NCI-H460 (cell line): ENCODE results near the gene MED12L. TPM values are rescaled to one million over a fixed set of nuclear protein-coding genes. Genes with fewer than 3 reads are reported as not detected.

ENCODE experiments used
- DNase-seq: peaks from one replicate; pipeline ENCODE4 v3.0.0-alpha.2; 2016; ENCODE audit warnings: low read depth; ENCODE audit errors: extremely low read depth
- total RNA-seq: library from RNA; depleted of rRNA; stranded (reverse); fragments of >200 nt; shearing (Covaris generic); gene quantifications from 2 replicates; pipeline ENCODE4 v1.2.3, GENCODE V29; 2014

Gene MED12L
- total RNA-seq, 1 experiment from 2014 or later: 0.54 TPM

DNA sequence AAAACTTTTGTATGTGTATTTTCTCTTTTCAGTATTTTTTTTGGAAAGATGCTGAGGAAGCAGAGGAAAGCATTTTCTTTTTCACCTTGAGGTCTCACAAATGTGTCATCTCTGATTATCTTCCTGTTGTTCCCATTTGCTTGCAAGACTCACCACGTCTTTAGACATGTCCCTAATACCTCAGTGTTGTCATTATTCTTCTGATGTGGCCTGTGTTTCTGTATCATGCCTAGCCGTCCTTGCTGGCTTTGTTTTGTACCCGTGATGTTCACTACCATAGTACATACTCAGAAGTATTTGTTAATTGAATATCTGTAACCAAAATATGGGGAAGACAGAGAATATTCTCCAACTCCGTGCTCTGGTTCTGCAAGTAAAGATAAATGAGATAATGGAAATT is 197.9 kb downstream of the MED12L start:
- DNase-seq: no peak

DNA sequence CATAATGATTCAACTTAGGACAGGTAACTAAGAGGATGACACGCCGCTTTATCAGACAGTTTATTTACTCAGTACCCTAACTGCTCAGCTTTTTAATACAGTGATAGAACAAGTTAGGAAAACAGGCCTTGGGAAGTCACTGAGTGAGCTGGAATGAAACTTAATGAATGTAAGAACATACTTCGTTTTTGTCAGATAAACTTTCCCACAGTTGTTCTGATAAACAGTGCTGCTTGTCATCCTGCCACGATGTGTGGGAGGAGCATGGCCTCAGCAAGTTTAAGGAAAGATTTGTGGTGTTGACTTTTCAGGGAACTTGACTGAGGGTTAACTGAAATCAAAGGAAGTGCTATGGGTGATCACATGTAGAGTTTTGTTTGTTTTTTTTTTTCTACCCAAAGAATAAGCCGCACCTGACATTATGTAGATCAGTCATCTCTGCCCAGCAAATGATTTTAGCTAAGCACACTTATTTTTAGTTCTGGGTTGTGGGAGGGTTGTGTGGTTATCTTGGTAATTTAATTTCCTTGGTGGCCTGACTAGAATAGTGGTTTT is 198.5 kb downstream of the MED12L start:
- no peak for DNase-seq

DNA sequence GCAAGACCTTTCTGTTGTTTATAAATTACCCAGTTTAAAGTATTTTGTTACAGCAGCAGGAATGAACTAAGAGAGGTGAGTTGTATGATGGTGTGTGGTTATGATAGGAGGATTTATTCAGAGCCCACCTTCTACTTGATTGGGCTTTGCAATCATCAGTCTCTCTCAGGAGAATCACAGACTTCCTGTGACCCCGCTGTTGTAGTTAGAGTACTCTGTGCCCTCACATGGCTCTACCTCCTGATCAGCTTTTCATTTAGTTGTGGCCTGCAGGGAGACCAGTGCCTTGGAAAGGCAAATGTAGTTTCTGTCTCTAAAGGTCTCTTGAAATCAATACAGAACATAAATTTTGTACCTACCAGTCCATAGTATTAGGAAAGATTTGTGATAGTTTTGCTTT is 200.5 kb downstream of the MED12L start:
- DNase-seq: no peak

DNA sequence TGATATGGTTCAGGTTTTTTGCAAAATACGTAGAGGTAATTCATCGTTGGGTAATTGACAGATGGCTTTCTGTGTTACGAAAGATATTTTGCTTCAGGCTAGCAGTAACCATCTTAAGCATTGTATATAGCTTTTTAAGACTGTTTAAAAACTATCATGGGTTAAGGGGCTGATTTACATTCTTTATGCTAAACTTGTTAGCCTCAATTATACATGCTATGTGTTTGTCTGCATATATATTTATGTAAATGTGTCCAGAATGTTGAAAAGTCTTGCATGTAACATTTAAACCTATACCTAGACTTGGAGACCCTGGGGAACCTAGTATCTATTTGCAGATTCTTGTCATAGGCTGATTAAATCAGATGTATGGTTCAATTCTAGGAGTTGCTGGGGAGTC is 204.0 kb downstream of the MED12L start:
- no peak for DNase-seq

DNA sequence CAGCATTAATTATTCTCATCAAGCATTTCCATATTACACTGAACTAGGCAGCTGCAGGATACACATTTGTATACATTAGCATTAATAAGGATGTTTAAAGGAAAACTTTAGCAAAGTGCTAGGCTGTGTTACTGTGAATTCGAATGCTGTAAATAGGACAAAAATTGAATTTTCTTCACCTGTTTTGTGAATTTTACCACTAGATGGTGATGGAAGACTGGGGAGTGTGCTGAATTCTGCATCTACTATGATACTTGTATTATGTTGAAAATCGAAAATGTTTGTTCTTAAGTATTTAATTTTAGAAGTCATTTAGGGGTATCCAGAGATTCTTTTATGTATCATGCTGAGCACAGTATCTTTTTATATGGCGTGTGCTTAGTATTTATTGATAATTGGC is 205.2 kb downstream of the MED12L start:
- DNase-seq: peak; percentile 14

DNA sequence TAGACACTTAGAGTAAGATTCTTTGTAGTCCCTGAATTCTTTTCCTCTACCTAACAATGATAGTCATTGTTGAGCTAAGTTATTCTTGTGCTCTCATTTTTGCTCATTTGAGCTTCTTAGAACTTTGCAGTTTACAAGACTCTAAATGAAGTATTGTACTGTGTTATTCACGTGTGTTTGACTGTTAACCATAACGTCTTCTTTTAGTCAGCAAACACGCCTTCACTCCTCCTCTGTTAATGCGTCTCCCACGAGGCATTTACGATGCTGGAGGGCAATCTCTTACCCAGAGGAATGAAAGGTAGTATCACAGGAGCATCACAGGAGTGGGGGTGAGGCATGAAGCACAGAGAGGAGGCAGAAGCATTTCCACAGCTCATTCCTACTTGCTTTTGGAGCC is 207.7 kb downstream of the MED12L start:
- DNase-seq: no peak

DNA sequence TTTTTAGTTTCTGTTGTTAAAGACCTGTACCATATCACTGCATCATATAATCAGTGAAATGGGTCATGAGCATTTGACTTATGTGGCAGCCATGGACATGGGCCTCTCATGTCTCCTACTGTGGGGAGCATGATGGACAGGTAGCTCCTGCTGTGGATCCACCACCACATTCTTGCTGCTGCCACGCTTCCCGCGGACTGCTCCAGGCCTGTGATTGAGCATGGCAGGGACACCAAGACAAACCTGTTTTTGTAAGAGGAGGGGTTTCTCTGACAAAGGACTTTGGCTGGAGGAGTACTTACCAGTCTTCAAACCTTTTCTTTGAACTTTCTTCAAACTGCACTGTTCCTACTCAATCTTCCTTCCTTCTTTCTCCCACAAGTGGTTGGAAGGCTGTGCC is 210.8 kb downstream of the MED12L start:
- DNase-seq: no peak

DNA sequence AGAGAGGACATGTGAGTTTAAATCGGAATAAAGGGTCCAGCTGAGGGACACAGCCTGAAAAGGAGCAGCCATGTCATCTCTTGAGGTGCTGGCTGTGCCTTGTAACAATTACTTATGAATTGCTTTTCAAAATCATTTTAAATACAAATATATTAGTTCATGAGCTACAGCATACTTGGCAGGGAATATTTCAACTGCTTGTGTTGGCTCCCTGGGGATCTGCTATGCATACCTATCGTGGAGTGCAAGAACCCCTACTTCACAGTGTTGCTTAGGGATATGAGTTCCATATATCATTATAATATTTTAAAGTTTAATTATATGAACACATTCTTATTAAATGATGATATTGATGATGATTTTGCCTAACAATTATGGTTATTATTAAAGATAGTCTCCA is 212.0 kb downstream of the MED12L start:
- DNase-seq: no peak

DNA sequence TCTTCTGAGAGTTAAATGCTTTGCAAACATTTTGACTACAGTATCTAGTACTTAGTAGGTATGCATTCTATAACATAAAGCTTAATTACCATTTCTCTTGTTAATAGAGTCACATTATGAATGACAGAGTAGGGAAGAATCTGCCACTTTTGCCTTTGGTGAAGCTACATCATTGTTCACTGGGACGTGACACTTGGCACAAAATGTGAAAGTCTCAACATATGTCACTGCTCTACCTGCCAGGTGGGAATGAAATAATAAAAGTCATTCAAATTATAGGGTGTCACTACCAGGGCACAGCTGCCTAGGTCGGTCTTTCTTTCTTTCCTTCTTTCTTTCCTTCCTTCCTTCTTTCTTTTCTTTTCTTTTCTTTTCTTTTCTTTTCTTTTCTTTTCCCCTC is 213.5 kb downstream of the MED12L start:
- no peak for DNase-seq

DNA sequence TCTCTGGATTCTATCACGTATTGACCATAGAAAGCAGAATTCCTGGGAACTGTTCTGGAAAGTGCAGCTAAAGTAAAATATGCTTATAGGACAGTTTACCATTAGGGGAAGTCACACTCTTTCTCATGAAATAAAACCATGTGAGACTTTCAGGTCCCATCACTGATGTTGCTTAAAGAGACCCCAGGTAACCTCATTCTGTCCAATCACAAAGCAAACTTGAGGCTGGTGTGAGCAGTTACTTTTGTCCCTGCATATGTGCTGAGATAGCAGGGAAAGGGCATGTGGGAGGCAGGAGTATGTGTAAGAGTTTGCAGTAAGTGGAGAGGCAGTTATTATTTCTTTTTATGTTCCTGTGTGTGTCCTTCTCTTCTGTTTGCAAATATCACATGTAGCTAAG is 215.1 kb downstream of the MED12L start:
- no peak for DNase-seq

DNA sequence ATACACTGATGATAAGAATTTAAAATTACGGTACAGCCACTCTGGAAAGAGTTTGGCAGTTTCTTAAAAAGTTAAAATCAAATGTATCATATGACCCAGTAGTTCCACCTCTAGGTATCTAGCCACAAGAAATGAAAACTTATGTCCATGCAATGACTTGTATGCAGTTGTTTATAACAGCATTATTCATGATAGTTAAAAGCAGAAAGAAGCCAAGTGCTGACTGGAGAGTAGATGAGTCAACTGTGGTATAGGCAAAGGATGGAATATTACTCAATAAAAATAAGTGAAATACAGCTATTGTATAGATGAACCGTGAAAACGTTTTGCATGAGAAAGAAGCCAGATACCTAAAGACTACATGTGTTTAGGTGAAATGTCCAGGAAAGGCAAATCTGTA is 216.3 kb downstream of the MED12L start:
- no peak for DNase-seq

DNA sequence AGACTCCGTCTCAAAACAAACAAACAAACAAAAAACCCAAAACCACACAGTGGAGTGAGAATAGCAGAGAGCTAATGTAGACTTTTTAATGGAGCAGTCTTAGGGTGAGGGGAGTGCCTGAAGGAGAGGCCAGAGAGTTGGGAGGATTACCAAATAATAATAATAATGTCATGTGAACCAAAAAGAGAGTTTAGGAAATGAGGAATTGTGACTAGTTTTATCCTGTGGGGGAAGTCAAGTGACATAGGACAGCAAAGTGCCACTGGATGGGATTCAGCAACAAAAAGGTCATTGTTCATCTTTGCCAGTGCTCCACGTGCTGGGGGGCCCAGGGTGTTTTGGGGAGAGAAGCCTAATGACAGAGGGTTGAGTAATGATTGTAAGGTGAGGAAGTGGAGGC is 218.3 kb downstream of the MED12L start:
- DNase-seq: no peak

DNA sequence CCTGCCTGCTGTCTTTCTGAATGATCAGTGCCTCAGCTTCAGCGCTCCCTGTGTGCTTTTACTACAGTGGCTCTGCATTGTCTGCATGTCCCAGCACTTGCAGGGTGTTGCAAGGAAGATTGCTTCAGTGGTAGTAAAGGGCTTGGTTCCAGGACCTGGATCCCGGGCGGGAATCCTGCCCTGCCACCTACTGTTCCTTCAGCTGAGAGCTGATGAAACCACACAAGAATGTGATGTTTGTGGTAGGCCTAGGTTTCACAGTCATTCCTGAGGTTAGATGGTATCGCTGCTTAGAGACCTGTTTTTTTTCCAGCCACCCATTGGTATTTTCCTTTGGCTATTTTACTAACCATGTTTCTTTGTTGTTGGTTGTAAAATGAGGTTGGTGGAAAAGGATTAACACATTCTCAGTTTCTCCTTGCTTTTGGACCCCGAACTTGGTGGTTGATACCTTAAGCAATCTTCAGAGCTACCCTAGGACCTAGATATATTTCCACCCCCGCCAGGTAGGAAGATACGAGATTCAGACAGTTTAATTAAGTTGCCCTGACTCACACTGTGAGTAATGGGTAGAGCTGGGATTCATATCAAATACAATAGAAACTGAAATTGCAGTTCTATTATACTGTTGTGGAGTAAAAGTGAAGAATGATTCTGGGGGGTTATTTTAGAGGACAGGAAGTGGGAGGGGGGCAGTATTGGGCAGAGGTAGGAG is 219.8 kb downstream of the MED12L start:
- peak; percentile 40 for DNase-seq

DNA sequence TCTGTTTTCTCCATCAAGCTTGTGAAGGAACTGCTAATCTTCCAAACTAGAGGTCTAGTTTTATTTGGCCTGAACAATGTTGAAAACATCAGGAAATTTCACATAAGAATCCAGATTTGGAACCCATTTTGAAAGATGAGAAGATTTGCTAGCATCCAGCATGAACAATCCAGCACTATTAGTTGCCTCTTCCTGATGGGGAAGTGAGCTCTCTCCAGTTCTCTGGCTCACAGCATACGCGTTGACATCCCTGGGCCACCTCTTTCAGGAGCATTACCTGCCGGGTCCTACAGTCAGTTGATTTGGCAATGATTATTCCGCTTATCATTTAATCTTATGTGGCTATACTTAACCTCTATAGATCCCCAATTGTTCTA is 220.3 kb downstream of the MED12L start:
- DNase-seq: no peak

DNA sequence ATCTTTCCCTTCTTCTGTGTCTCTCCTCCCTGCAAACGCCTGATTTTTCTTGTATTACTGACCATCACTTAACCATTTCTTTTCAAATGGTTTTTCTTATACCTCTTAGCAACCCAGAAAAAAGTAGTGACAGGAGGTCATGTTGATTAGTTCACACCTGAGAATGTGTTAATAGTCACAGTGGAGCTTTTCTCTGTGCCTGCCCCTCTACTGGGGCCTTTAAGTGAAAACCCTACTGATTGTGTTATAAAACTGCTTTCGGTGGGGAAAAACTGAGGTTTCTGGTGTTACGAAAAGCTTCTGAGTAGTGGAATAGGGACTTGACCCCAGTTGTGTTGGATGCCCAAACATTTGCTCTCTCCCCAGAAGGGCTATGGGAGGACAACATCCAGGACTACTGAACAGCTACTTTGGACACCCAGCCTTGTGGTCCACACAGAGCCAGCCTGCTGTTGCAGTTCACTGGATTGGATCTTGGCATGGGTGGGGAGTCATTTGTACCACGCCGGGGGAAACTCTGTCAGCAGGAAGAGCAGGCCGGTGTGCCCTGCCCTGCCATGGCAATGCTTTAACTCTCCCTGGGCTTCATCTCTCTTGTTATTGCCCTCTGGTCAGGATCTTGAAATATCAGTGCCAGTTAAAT is 220.8 kb downstream of the MED12L start:
- DNase-seq: no peak

DNA sequence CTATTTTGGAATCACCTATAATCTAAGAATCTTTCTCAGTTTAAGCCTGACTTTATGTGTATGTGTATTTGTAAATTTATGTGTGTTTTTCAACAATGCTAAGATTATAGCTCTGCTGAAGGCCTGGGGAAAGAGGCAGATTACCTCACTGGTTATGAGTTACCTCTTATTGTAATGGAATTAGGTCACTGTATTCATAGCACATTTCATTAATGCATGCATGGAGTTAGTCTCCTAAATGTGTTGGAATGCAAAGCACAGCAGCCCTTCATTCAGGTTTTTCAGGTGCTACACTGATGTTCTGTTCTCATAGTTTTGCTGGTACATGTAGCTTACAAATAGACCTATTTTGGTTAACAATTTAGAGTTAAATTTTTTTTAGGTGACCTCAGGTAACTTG is 221.7 kb downstream of the MED12L start:
- no peak for DNase-seq

DNA sequence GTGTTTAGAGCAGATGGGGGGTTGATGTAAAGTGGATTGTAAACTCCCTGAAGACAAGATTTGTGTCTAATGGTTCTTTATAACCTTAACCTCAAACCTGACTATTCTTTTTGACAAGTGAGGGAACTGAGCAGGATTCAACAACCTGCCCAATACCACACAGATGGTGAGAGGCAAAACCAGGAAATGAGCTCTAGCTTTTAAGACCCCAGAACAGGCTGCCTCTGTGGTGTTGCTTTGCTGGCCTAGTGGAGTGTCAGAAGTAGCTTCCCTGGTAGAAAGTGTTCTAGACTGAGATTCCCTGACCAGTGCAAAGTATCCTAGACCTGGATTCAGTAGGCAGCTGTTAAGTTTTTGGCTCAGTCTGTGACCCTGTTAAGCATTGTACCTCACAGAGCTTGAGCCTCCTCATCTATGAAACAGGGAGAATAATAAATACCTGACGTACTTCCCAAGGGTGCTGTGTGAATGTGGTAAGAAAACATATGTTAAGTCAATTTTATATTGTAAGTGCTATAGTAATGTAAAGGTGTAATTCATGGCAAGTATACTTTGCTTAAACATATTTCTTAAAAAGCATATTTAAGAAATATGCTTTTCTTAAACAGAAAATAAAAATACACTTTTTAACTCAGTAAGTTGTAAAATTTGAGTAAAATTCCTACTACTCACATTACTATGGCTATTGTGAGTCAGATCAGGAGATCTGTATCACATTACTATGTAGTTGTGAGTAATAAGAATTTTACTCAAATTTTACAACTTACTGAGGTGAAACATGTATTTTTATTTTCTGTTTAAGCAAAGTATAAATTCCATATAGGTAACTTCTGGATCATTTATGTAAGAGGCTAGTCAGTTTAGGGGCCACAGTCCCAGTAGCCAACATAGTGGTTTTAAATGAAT is 222.4 kb downstream of the MED12L start:
- no peak for DNase-seq

DNA sequence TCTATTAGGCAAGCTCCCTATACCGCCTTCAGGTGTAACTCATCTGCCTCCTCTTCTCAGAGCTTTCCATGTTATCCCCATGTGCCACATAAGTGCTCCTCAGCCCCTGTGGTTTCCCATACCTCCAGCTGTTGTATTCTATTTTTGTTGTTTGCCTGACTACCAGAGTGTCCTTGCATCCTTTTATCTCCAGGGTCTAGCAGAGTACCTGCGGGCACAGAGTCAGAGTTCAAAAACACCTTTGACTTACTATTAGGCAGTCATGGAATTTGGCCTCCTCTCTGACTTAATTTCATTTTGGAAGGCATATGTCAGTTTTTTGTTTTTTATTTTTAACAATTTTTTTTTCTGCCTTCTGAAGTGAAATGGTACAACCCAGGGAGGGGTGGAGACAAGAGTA is 224.1 kb downstream of the MED12L start:
- DNase-seq: no peak

DNA sequence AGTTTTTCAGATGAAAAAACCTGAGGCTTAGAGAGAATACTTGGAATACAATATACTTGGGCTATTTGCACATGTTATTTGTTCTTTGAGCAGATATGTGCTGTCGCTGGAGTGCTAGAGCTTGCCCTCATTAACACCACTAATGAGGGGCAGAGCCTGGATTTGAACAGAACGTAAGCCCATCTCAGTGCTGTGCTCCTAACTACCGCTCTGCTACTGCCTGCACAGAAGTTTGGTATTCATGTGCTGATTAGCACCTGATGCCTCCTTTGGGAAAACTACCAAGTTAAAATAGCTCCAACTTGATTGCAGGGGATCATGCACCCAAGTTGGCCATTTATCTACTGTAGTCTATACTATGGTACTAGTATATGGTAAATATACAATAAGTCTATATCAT is 227.5 kb downstream of the MED12L start:
- no peak for DNase-seq

DNA sequence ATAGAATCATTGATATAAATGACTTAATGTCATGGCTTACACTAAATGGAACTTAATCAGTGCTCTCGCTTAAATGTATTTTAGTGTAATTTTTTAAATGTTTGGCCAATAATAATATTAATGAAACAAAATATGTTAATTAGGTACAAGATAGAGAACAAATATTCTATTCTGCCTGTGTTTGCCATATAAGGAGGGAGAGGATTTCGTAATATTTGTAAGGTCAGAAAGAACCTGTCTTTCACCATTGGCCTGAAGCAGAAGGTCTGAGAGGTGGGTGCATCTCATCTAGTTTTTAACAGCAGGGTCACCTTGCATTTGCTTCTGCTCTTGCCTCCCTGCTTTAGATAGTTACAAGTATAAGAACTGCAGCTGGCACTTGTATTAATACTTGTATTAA is 228.7 kb downstream of the MED12L start:
- no peak for DNase-seq

DNA sequence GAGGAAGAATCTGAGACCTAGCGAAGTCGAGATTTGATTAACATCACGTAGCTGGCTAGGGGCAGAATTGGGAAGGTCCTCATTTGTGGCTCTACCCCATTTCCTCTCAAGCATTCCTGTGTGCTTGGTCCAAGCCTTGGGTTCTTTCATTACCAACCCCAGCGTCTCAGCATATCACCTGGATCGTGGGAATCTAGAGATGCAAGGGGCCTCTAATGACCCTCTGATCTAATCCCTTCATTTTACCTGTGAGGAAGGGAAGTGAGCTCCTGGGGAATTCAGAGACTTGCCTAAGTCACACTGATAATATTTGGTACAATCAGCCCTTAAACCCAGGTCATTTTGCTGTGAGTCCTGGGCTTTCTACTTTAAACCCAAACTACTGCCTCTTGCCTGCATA is 229.1 kb downstream of the MED12L start:
- no peak for DNase-seq
